ENCODE data around the gene MPV17L2. TPM values are rescaled to one million over a fixed set of nuclear protein-coding genes. Genes with fewer than 3 reads are reported as not detected.
A peak's percentile ranks its signal among the peaks of the same experiment; 100 is the strongest.

MPV17L2 gene
- total RNA-seq, 4 donors from 2014 or later, result 13.8 to 30.7 (median 22.4) TPM

DNA sequence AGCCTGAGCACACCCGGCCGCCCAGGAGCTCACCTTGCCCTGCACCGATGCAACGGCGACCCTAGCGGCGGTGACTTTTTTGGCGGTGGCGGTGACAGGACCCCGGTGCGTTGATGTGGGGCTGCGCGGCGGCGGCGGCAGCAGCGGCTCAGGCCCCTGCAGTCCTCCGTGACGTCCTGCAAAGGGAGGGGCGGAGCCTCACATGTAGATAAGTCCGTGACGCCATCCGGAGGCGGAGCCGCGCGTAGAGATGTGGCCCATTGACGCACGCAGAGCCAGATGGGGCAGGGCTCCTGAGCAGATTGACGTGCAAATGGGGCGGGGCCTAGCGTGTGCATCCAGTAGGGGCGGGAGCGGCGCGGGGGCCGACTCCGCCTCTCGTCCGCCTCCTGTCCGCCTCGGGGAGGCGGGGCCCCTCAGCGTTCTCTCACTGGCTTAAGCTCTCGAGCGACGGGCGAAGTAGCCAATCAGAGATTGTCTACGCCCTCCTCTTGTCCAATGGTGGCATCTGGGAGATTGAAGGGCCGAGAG is 10.9 kb downstream of the MPV17L2 start, which contains the start of gene RAB3A:
RAB3A (minus strand) TSS at position 180 of the 531 bp plus-strand sequence. CDS start 1,302 bp downstream, outside the sequence.
- WGBS, 2 donors (ENCODE audit: low coverage in 1 of 2), result no CpG with 5 or more reads among the region's 50 CpGs
- peak; percentile 96 for ATAC-seq
- Histone ChIP-seq H3K9me3 (no peaks in the 10 kb centered on the region), H3K27ac (peak within 1 kb of the TSS; percentile 94 to 99 (median 96)), H3K4me1 (peaks cover 0 to 49% (median 16%) of the 10 kb centered on the region in 3 donors), H3K36me3 (peaks cover 0 to 32% of the 10 kb centered on the region in 2 donors), H3K4me3 (peak within 1 kb of the TSS; percentile 64 to 77), H3K27me3 (peaks cover 8% of the 10 kb centered on the region)
- peak; percentile 53 to 57 for TF ChIP-seq POLR2A (IDR thresholded peaks at IDR 0.05)
- no peak for TF ChIP-seq CTCF (IDR thresholded peaks at IDR 0.05)
- peak; percentile 85 for TF ChIP-seq POLR2AphosphoS5 (IDR thresholded peaks at IDR 0.05)
- peak; percentile 98 for TF ChIP-seq EP300 (IDR thresholded peaks at IDR 0.05)

DNA sequence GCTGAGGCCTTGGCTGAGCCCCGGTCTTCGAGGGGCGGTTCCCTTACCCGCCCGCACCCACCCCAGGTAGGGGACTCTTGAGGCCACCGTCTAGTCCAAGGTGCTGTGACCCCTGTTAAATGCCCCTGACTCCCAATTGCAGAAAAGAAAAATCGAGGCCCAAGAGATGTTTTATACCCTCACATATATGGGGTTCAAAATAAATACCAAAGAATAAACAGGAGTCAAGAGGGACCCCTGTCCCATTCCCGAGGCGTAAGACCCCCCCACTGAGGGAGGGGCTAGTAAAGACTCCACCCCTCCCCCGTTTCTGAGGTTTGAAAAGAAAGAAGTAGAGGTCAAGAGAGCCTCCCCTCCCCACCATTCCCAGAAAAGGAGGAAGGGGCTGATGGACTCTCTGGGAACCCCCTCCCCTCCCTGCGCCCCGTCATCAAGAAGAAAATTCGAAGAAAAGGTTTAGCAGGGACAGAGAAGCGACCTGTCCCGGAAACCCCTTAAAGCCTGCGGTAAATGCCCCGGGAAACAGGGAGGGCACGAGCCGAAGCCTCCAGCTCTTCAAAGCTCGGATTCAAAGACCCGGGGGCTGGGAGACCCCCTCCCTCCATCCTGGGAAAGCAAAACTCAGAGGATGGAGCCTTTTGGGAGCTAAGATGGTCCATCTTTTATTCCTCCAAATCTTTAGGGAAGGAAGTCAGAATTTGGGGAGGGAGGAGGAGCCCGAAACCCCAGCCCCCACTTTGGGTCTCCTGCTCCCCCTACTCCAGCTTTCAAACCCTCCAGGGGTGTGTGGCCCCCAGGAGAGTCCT is 11.6 kb downstream of the MPV17L2 start:
- no peaks in the 10 kb centered on the region for H3K9me3 ChIP-seq
- H3K27ac ChIP-seq, result peak overlapping the region; percentile 94 to 99 (median 96)
- H3K36me3 ChIP-seq, result peaks cover 0 to 25% of the 10 kb centered on the region in 2 donors
- peak overlapping the region; percentile 64 to 77 for H3K4me3 ChIP-seq
- peaks cover 0 to 49% (median 16%) of the 10 kb centered on the region in 3 donors for H3K4me1 ChIP-seq
- TF ChIP-seq EP300 (IDR thresholded peaks at IDR 0.05) (no peak), POLR2A (IDR thresholded peaks at IDR 0.05) (peak in 1 of 2 donors; percentile 40), CTCF (IDR thresholded peaks at IDR 0.05) (no peak)
- WGBS, 2 donors (ENCODE audit: low coverage in 1 of 2), result 0 to 2% methylated on average over 9 to 14 of the region's 22 CpGs
- H3K27me3 ChIP-seq, result peaks cover 10% of the 10 kb centered on the region
- peak; percentile 38 for ATAC-seq

DNA sequence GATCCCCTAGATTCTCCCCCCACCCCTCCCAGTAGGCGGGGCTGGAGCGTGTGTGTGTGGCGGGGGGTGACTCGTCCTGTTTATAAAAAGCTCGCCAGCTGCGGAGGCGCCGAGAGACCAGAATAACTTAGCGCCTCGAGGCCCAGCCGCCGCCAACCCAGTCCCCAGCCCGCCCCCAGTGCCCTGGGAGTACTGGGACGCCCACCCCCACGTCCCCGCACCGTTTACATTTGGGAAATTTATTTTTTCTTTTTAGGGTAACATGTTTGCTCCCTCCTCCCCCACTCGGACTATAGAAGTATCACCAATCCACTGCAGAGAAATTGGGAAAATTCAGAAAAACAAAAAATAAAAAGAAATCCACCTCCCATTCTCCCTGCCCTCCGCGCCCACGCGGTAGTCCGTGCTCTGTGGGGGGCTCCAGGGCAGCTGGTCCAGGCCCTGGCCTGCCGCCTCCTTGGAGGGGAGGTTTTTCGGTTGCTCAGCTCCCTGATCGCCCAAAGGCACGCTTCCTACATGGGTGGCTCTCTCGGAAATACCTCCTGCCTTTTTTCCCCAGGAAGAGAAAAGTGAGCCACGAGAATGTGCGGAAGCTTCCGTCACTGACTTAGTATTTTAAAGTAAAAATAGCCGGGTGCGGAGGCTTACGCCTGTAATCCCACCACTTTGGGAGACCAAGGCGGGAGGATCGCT is 12.3 kb downstream of the MPV17L2 start:
- Histone ChIP-seq H3K4me1 (peaks cover 0 to 49% (median 16%) of the 10 kb centered on the region in 3 donors), H3K36me3 (peaks cover 0 to 18% of the 10 kb centered on the region in 2 donors), H3K4me3 (peak overlapping the region; percentile 64 to 77), H3K9me3 (no peaks in the 10 kb centered on the region), H3K27me3 (peaks cover 10% of the 10 kb centered on the region), H3K27ac (peak overlapping the region; percentile 94 to 99 (median 96))
- TF ChIP-seq CTCF (IDR thresholded peaks at IDR 0.05), result peak in 1 of 4 experiments; percentile 17
- TF ChIP-seq POLR2AphosphoS5 (IDR thresholded peaks at IDR 0.05), result peak; percentile 57
- peak in 1 of 2 donors; percentile 33 for TF ChIP-seq POLR2A (IDR thresholded peaks at IDR 0.05)
- TF ChIP-seq EP300 (IDR thresholded peaks at IDR 0.05), result no peak
- 9% methylated on average over 14 of the region's 36 CpGs; no CpG with 5 or more reads in 1 of the 2 donors for WGBS, 2 donors (ENCODE audit: low coverage in 1 of 2)
- ATAC-seq, result peak; percentile 25

- peak overlapping the region in 1 of 2 donors; percentile 77 for H3K4me3 ChIP-seq
- TF ChIP-seq POLR2A (IDR thresholded peaks at IDR 0.05) (no peak), EP300 (IDR thresholded peaks at IDR 0.05) (no peak), POLR2AphosphoS5 (IDR thresholded peaks at IDR 0.05) (no peak), CTCF (IDR thresholded peaks at IDR 0.05) (no peak)
- no peak for ATAC-seq
- H3K36me3 ChIP-seq, result peaks cover 0 to 12% of the 10 kb centered on the region in 2 donors
- peaks cover 11% of the 10 kb centered on the region for H3K27me3 ChIP-seq
- 79 to 84% methylated on average over 9 to 10 of the region's 12 CpGs for WGBS, 2 donors (ENCODE audit: low coverage in 1 of 2)
- peaks cover 0 to 49% (median 16%) of the 10 kb centered on the region in 3 donors for H3K4me1 ChIP-seq
- H3K27ac ChIP-seq, result peak overlapping the region in 3 of 4 donors; percentile 94 to 98 (median 95)
- H3K9me3 ChIP-seq, result no peaks in the 10 kb centered on the region
Observed at GRCh38 chr19:18206018-18206417, 13.0 kb downstream of the MPV17L2 start.
